B cell (primary cell): Measurements from ENCODE around the gene SLIT3.
"Not testable (repeated sequence)": the region's sequence is repeated elsewhere in the genome, so short reads cannot be mapped to it uniquely, and the experiment has no call there.

Experiments used
- CTCF ChIP-seq: fragments of 200-600 bp; IDR thresholded peaks from one replicate; pipeline ENCODE4 v1.8.0; 2022; ENCODE audit warnings: antibody characterized with exemption, mild to moderate bottlenecking
- EZH2 ChIP-seq: IDR thresholded peaks from 2 replicates; pipeline ENCODE4 v1.6.1; 2012; ENCODE audit warnings: borderline replicate concordance, low read depth, mild to moderate bottlenecking, moderate library complexity, low read length; ENCODE audit not compliant: insufficient read depth, poor library complexity, severe bottlenecking

DNA sequence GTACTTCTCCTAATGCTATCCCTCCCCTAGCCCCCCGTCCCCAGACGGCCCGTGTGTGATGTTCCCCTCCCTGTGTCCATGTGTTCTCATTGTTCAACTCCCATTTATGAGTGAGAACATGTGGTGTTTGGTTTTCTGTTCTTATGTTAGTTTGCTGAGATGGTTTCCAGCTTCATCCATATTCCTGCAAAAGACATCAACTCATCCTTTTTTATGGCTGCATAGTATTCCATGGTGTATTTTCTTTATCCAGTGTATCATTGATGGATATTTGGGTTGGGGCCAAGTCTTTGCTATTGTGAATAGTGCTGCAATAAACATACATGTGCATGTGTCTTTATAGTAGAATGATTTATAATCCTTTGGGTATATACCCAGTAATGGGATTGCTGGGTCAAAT is 89.2 kb downstream of the SLIT3 start:
- not testable (repeated sequence) for TF ChIP-seq CTCF, EZH2
